OCI-LY1 (cell line): Measurements from ENCODE around the gene OR6K6.

Experiments
- H2AFZ ChIP-seq: fragments of 200-600 bp; sonication (generic), shearing (Covaris generic); 2 replicates; pipeline ENCODE4 v1.6.0; 2014; ENCODE audit warnings: antibody characterized with exemption, mild to moderate bottlenecking, low read length
- H3F3A ChIP-seq: fragments of 200-600 bp; sonication (generic), shearing (Covaris generic); 2 replicates; pipeline ENCODE4 v1.6.0; 2014; ENCODE audit warnings: mild to moderate bottlenecking, antibody characterized with exemption, low read length, moderate library complexity; ENCODE audit not compliant: insufficient read depth
- H3K27ac ChIP-seq: fragments of 200-600 bp; sonication (generic); 2 replicates; pipeline ENCODE4 v1.5.1; 2014; ENCODE audit warnings: low read length, mixed run types, mild to moderate bottlenecking, low read depth; ENCODE audit not compliant: poor library complexity, severe bottlenecking
- H3K27me3 ChIP-seq: fragments of 200-600 bp; sonication (generic); 2 replicates; pipeline ENCODE4 v1.6.0; 2014; ENCODE audit warnings: antibody characterized with exemption, mild to moderate bottlenecking, low read length, moderate library complexity; ENCODE audit not compliant: insufficient read depth
- H3K36me3 ChIP-seq: fragments of 200-600 bp; sonication (generic); 2 replicates; pipeline ENCODE4 v1.6.1; 2014; ENCODE audit warnings: mild to moderate bottlenecking, antibody characterized with exemption, low read length, moderate library complexity, mixed read lengths; ENCODE audit not compliant: insufficient read depth
- H3K4me1 ChIP-seq: fragments of 200-600 bp; sonication (generic); 2 replicates; pipeline ENCODE4 v1.5.1; 2014; ENCODE audit warnings: mild to moderate bottlenecking, low read length, moderate library complexity; ENCODE audit not compliant: insufficient read depth, severe bottlenecking
- H3K4me2 ChIP-seq: fragments of 200-600 bp; sonication (generic), shearing (Covaris generic); 2 replicates; pipeline ENCODE4 v1.6.1; 2014; ENCODE audit warnings: low read length
- H3K4me3 ChIP-seq: fragments of 200-600 bp; sonication (generic); 2 replicates; pipeline ENCODE4 v1.5.1; 2014; ENCODE audit warnings: low read length, low read depth, mild to moderate bottlenecking, mixed read lengths; ENCODE audit not compliant: poor library complexity, severe bottlenecking
- H3K79me2 ChIP-seq: fragments of 200-600 bp; shearing (Covaris generic); 2 replicates; pipeline ENCODE4 v1.6.1; 2016; ENCODE audit warnings: mixed run types, low read length, mixed read lengths; ENCODE audit not compliant: insufficient read depth
- H3K9ac ChIP-seq: fragments of 200-600 bp; sonication (generic), shearing (Covaris generic); 2 replicates; pipeline ENCODE4 v1.6.1; 2014; ENCODE audit warnings: mild to moderate bottlenecking, low read length, mixed read lengths
- H3K9me2 ChIP-seq: fragments of 200-600 bp; sonication (generic), shearing (Covaris generic); 2 replicates; pipeline ENCODE4 v1.6.1; 2014; ENCODE audit warnings: low read depth, mild to moderate bottlenecking, low read length, mixed read lengths
- H3K9me3 ChIP-seq: fragments of 200-600 bp; shearing (Covaris generic); 2 replicates; pipeline ENCODE4 v1.6.1; 2014; ENCODE audit warnings: low read length, mixed read lengths
- H4K20me1 ChIP-seq: fragments of 200-600 bp; sonication (generic), shearing (Covaris generic); 2 replicates; pipeline ENCODE4 v1.6.0; 2016; ENCODE audit warnings: mild to moderate bottlenecking, low read length; ENCODE audit not compliant: insufficient read depth
- EZH2 ChIP-seq: fragments of 200-600 bp; sonication (generic), shearing (Covaris generic); IDR thresholded peaks from 2 replicates; pipeline ENCODE4 v1.8.0; 2017; ENCODE audit warnings: borderline replicate concordance, mixed run types, mild to moderate bottlenecking, antibody characterized with exemption, low read length, moderate library complexity, mixed read lengths
- TF ChIP-seq, protein P1 (sequence below): fragments of 200-600 bp; sonication (generic), shearing (Covaris generic); IDR thresholded peaks from 2 replicates; pipeline ENCODE4 v1.5.1; 2017; ENCODE audit warnings: mild to moderate bottlenecking, antibody characterized with exemption, low read length, moderate library complexity, mixed read lengths

The OR6K6 gene

GRCh38 chr1:158730453-158730852 lies 24.1 kb upstream of the OR6K6 start:
- Histone ChIP-seq H3K9me3 (no peaks in the 10 kb centered on the region), H3F3A (no peaks in the 10 kb centered on the region), H3K9ac (no peak overlapping the region), H3K36me3 (no peaks in the 10 kb centered on the region), H3K27ac (no peak overlapping the region), H4K20me1 (no peaks in the 10 kb centered on the region), H2AFZ (no peak overlapping the region), H3K4me3 (no peak overlapping the region), H3K4me2 (no peak overlapping the region), H3K79me2 (no peaks in the 10 kb centered on the region), H3K9me2 (no peaks in the 10 kb centered on the region), H3K4me1 (no peaks in the 10 kb centered on the region), H3K27me3 (no peaks in the 10 kb centered on the region)
- TF ChIP-seq, protein P1, sequence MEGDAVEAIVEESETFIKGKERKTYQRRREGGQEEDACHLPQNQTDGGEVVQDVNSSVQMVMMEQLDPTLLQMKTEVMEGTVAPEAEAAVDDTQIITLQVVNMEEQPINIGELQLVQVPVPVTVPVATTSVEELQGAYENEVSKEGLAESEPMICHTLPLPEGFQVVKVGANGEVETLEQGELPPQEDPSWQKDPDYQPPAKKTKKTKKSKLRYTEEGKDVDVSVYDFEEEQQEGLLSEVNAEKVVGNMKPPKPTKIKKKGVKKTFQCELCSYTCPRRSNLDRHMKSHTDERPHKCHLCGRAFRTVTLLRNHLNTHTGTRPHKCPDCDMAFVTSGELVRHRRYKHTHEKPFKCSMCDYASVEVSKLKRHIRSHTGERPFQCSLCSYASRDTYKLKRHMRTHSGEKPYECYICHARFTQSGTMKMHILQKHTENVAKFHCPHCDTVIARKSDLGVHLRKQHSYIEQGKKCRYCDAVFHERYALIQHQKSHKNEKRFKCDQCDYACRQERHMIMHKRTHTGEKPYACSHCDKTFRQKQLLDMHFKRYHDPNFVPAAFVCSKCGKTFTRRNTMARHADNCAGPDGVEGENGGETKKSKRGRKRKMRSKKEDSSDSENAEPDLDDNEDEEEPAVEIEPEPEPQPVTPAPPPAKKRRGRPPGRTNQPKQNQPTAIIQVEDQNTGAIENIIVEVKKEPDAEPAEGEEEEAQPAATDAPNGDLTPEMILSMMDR, result no peak
- TF ChIP-seq EZH2, result no peak

GRCh38 chr1:158731707-158732106 lies 22.8 kb upstream of the OR6K6 start:
- no peak for TF ChIP-seq EZH2
- TF ChIP-seq, protein P1, result no peak

DNA sequence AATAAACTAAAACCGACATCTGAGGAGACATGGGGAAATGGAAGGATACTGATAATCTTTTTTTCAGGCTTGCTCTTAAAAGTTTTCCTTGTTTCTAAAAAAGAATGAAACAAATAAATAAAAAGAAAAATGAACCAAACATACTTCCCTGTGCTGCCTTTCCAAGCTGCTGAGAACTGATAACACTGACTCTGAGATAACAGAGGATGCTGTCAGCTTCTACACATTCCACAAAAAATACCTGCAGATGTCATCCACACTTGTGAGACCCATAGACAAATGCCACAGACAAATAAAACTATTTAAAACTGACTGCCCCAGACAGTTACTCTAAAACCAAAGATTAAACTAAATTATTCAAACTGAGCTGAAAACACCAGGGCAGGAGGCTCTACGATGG lies 22.0 kb upstream of the OR6K6 start:
- H3K27ac ChIP-seq, result no peak overlapping the region
- no peak overlapping the region for H3K4me3 ChIP-seq
- no peaks in the 10 kb centered on the region for H4K20me1 ChIP-seq
- H3K27me3 ChIP-seq, result no peaks in the 10 kb centered on the region
- TF ChIP-seq, protein P1, result no peak
- TF ChIP-seq EZH2, result no peak
- no peaks in the 10 kb centered on the region for H3F3A ChIP-seq
- H3K9me2 ChIP-seq, result no peaks in the 10 kb centered on the region
- H3K4me2 ChIP-seq, result no peak overlapping the region
- no peaks in the 10 kb centered on the region for H3K36me3 ChIP-seq
- no peak overlapping the region for H3K9ac ChIP-seq
- H3K79me2 ChIP-seq, result no peaks in the 10 kb centered on the region
- no peak overlapping the region for H2AFZ ChIP-seq
- no peaks in the 10 kb centered on the region for H3K9me3 ChIP-seq
- no peaks in the 10 kb centered on the region for H3K4me1 ChIP-seq

More at GRCh38 chr1:158731707-158732106, 22.8 kb upstream of the OR6K6 start:
- Histone ChIP-seq H3K27me3 (no peaks in the 10 kb centered on the region), H3F3A (no peaks in the 10 kb centered on the region), H3K9ac (no peak overlapping the region), H3K4me1 (no peaks in the 10 kb centered on the region), H4K20me1 (no peaks in the 10 kb centered on the region), H3K27ac (no peak overlapping the region), H3K4me3 (no peak overlapping the region), H3K4me2 (no peak overlapping the region), H3K79me2 (no peaks in the 10 kb centered on the region), H2AFZ (no peak overlapping the region), H3K9me3 (no peaks in the 10 kb centered on the region), H3K9me2 (no peaks in the 10 kb centered on the region), H3K36me3 (no peaks in the 10 kb centered on the region)
